H54 (cell line): Measurements from ENCODE around the gene NDOR1.

Source experiments
- DNase-seq: peaks from one replicate; pipeline ENCODE4 v3.0.0; 2011; ENCODE audit warnings: low spot score, mixed read lengths; ENCODE audit not compliant: insufficient read length
- FAIRE-seq: peaks from 3 replicates; lab custom pipeline; 2011; peaks lifted over from hg19 to GRCh38; lab: Jason Lieb, UNC
- POLR2A ChIP-seq: IDR thresholded peaks from 2 replicates; pipeline ENCODE4 v1.6.1; 2011; ENCODE audit warnings: low read depth, mild to moderate bottlenecking, low read length

The NDOR1 gene

GRCh38 chr9:137183980-137184595 is 21.4 kb upstream of the NDOR1 start:
- TF ChIP-seq POLR2A: no peak
- FAIRE-seq: no peak
- DNase-seq: no peak

- no peak for FAIRE-seq
- no peak for TF ChIP-seq POLR2A
Measured at GRCh38 chr9:137184881-137185660, 20.4 kb upstream of the NDOR1 start.

GRCh38 chr9:137185921-137186320 is 19.6 kb upstream of the NDOR1 start:
- TF ChIP-seq POLR2A: no peak
- DNase-seq (no peak), FAIRE-seq (no peak)

More at GRCh38 chr9:137184881-137185660, 20.4 kb upstream of the NDOR1 start:
- DNase-seq: no peak

GRCh38 chr9:137186385-137186784 is 19.1 kb upstream of the NDOR1 start:
- no peak for TF ChIP-seq POLR2A
- DNase-seq: no peak
- FAIRE-seq: no peak

GRCh38 chr9:137187386-137187785 is 18.1 kb upstream of the NDOR1 start:
- FAIRE-seq (no peak), DNase-seq (no peak)
- TF ChIP-seq POLR2A: no peak

- no peak for DNase-seq
- FAIRE-seq: no peak
Measured at GRCh38 chr9:137188086-137188489, 17.4 kb upstream of the NDOR1 start.

GRCh38 chr9:137188490-137189296 is 16.8 kb upstream of the NDOR1 start, which contains the start of the genes ANAPC2 and SSNA1:
TSS of gene ANAPC2 (minus strand) at chr9:137188560. CDS start at chr9:137188532, 28 bp downstream.
TSS of gene SSNA1 (plus strand) at chr9:137188676. CDS start at chr9:137188727, 51 bp downstream.
- peak; percentile 84 for TF ChIP-seq POLR2A
- FAIRE-seq (peak; percentile 15), DNase-seq (peak; percentile 99)

More at GRCh38 chr9:137188086-137188489, 17.4 kb upstream of the NDOR1 start:
- TF ChIP-seq POLR2A: no peak

GRCh38 chr9:137189297-137190295 is 15.9 kb upstream of the NDOR1 start:
- TF ChIP-seq POLR2A: no peak
- FAIRE-seq (no peak), DNase-seq (no peak)

- no peak for TF ChIP-seq POLR2A
- FAIRE-seq (no peak), DNase-seq (no peak)
Measured at GRCh38 chr9:137190315-137190856, 15.1 kb upstream of the NDOR1 start.

GRCh38 chr9:137191245-137191644 is 14.3 kb upstream of the NDOR1 start:
- TF ChIP-seq POLR2A: no peak
- FAIRE-seq (no peak), DNase-seq (no peak)

- no peak for TF ChIP-seq POLR2A
- FAIRE-seq: no peak
- no peak for DNase-seq
Measured at GRCh38 chr9:137191691-137192447, 13.6 kb upstream of the NDOR1 start.

- no peak for TF ChIP-seq POLR2A
- FAIRE-seq (no peak), DNase-seq (no peak)
Measured at GRCh38 chr9:137192448-137192780, 13.1 kb upstream of the NDOR1 start.
